ENCODE data around the gene TRAP1.
"Not testable (repeated sequence)": the region's sequence is repeated elsewhere in the genome, so short reads cannot be mapped to it uniquely, and the experiment has no call there.

The TRAP1 gene

GRCh38 chr16:3674513-3675295 lies 42.6 kb downstream of the TRAP1 start:
- DNase-seq: no peak

GRCh38 chr16:3673676-3674377 lies 43.5 kb downstream of the TRAP1 start:
- no peak for DNase-seq

- no peak for DNase-seq
Measured at GRCh38 chr16:3673201-3673600, 44.1 kb downstream of the TRAP1 start.

- no peak for DNase-seq
Measured at GRCh38 chr16:3672571-3673041, 44.7 kb downstream of the TRAP1 start.

- DNase-seq: no peak
Measured at GRCh38 chr16:3671424-3671823, 45.9 kb downstream of the TRAP1 start.

- no peak for DNase-seq
Measured at GRCh38 chr16:3670711-3671110, 46.6 kb downstream of the TRAP1 start.

- no peak for DNase-seq
Measured at GRCh38 chr16:3669082-3669481, 48.2 kb downstream of the TRAP1 start.

GRCh38 chr16:3668626-3669025 lies 48.7 kb downstream of the TRAP1 start:
- no peak for DNase-seq

- peak in 21 of 56 donors; percentile 1 to 51 (median 20) for DNase-seq
Measured at GRCh38 chr16:3665508-3665907, 51.8 kb downstream of the TRAP1 start.

GRCh38 chr16:3664187-3664896 lies 53.0 kb downstream of the TRAP1 start:
- DNase-seq: no peak

- DNase-seq: no peak
Measured at GRCh38 chr16:3662601-3663000, 54.7 kb downstream of the TRAP1 start.

GRCh38 chr16:3661922-3662321 lies 55.4 kb downstream of the TRAP1 start:
- DNase-seq: no peak

- no peak for DNase-seq
Measured at GRCh38 chr16:3661311-3661710, 56.0 kb downstream of the TRAP1 start.

GRCh38 chr16:3659251-3659650 lies 58.1 kb downstream of the TRAP1 start:
- no peak for DNase-seq

GRCh38 chr16:3656491-3657468 lies 60.5 kb downstream of the TRAP1 start:
- DNase-seq: peak in 1 of 56 donors; percentile 8

GRCh38 chr16:3656160-3656490 lies 61.2 kb downstream of the TRAP1 start:
- not testable (repeated sequence) for DNase-seq

GRCh38 chr16:3655396-3656159 lies 61.7 kb downstream of the TRAP1 start:
- DNase-seq: no peak

GRCh38 chr16:3655030-3655395 lies 62.3 kb downstream of the TRAP1 start:
- no peak for DNase-seq

- peak in 22 of 56 donors; percentile 6 to 41 (median 20) for DNase-seq
Measured at GRCh38 chr16:3654249-3654991, 62.9 kb downstream of the TRAP1 start, which contains the start of gene DNASE1. TSS of gene DNASE1 (plus strand) at chr16:3654691. CDS start at chr16:3655374, 683 bp downstream.

Measured in nucleus accumbens (tissue), 56 donors.